ENCODE results near the gene SNRK. TPM values are rescaled to one million over a fixed set of nuclear protein-coding genes. Genes with fewer than 3 reads are reported as not detected.

The SNRK gene
- total RNA-seq, 1 experiment from 2014 or later = 11.4 TPM

GRCh38 chr3:43273416-43273815, 12.9 kb upstream of the SNRK start:
- DNase-seq (ENCODE audit: low spot score) = no peak

DNA sequence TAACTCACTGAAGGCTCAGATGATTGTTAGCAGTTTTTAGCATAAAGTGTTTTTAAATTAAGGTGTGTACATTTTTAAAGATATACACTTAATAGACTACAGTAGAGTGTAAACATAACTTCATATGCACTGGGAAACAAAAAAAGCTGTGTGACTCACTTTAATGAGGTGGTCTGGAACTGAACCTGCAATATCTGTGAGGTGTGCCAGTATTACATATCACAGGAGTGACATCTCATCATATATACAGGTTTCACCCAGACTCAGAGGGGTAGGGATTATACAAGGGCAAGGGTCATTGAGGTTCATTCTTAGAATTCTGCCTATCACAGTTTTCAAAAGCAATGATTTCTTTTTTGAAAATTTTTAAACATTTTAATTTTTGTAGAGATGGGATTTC, 7.3 kb upstream of the SNRK start:
- no peak for DNase-seq (ENCODE audit: low spot score)

DNA sequence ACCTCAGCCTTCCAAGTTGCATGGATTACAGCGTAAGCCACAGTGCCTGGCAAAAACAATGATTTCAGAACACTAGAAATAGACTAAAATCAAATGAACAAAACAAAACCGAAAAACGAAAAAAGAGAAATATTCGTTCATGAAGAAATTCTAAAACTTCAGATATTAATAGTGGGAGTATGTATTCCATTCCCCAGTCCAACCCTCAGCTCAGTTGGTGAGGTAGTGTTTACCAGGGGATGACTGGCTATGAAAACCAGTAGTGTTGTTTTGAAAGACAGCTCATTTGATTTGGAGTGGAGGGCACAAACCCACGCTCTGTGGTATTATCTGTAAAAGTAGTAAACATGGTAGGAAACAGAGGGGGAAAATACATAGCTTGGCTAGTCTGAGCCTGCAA, 6.8 kb upstream of the SNRK start:
- no peak for DNase-seq (ENCODE audit: low spot score)

GRCh38 chr3:43281020-43281419, 5.3 kb upstream of the SNRK start:
- DNase-seq (ENCODE audit: low spot score) = no peak

DNA sequence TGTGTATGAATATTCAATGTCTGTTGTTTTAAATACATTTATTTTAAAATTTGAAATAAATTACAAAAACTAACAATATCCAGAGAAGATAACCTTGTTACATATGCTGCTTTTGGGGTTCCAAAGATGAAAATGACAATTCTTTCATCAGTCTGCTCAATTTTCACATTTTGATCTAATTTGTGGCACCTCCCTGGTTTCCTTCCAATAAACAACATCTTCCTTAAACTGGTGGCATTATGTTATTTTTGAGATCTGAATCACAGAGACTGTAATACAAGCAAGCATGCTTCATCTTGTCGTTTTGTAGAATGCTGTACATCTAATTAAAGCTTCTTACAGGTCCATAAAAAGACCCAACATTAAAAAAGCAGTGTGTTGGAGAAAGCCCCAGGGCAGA, 2.2 kb upstream of the SNRK start:
- no peak for DNase-seq (ENCODE audit: low spot score)

DNA sequence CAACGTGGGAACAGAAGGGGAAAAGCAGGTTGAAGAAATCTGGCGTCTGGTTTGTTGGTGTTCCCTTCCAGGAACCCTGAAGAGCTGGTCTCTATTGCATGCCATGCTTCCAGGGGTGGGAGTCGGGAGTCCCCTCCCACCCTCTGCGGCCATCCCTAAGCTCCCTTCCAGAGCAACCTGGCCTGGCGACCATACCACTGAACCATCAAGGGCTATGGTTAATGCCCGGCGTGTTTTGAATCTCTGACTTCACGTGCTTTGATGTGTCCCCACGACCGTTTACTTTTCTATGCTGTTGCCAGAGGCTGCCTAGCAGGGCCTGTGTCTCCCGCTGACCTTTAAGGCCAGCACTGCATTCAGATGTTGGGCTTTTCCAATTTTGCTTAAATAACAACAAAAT, 696 bp upstream of the SNRK start:
- DNase-seq (ENCODE audit: low spot score) = no peak

- DNase-seq (ENCODE audit: low spot score) = no peak
These were observed 630 bp downstream of the SNRK start for GRCh38 chr3:43286841-43287499.

- DNase-seq (ENCODE audit: low spot score) = no peak
These were observed 1.1 kb downstream of the SNRK start for GRCh38 chr3:43287500-43287873.

GRCh38 chr3:43288366-43288765, 2.0 kb downstream of the SNRK start:
- no peak for DNase-seq (ENCODE audit: low spot score)

DNA sequence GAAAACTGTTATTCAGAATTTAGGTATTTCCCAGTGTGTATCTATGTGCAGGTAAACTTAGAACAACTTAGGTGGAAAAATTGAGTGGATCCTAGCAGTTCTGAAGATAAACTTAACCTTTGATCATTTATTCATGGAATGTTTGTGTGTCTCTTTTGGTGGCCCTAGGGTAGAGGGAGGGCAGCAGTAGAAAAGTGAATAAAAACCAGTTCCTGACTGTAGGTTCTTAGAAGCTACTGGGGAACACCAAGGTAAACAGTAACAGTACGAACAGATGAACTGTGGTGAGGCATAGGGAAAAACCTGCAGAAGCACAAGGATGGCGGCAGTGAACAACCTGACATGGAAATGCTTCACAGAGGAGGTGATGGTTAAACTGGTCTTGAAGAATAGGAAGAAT, 2.5 kb downstream of the SNRK start:
- no peak for DNase-seq (ENCODE audit: low spot score)

DNA sequence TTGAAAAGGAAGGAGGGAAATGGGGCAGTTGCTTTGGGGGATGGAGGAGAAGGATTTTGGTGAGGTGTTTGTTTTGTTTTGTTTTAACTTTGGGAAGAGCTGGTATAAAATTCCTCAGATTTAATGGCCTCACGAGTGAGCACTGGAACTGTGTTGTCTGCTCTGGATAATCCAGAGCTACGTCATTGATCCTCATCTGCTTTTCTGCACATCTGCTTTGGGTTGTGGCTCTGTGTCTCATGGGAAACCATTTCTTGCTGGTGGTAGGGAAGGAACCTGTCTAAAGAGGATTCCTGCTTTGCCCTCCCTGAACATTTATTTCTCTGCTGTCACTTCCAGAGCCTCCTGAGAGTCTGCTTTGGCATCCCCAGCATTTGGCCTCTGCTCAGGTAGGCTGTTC, 3.1 kb downstream of the SNRK start:
- no peak for DNase-seq (ENCODE audit: low spot score)

DNA sequence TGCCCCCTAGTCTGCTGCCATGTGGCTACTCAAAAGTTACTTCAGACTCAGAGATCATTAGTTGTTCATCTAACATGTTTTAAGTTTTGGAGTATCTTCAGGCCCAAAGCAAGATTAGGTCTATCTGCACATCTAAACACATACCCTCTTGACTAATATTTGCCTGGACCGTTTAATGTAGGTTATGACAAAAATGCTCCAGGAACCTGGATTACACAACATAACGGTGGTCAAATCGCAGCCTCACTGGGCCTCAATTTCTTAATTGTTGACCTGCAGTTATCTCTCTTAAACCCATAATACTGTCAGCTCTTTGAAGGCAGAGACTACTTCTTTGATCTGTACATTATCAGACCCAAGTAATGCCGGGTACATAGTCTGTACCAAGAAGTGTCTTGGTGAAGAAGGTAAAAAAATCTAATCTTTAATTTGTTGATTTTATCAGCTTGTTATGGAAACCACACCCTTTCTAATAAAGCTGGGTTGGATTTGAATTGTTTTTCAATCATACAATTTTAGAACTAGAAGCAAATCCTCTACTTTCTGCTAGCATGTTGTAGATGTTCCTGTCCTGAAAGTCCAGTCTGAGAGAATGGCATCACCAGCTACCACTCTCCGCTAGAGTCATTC, 3.6 kb downstream of the SNRK start:
- DNase-seq (ENCODE audit: low spot score) = no peak

- DNase-seq (ENCODE audit: low spot score) = no peak
These were observed 4.6 kb downstream of the SNRK start for GRCh38 chr3:43290956-43291355.

DNA sequence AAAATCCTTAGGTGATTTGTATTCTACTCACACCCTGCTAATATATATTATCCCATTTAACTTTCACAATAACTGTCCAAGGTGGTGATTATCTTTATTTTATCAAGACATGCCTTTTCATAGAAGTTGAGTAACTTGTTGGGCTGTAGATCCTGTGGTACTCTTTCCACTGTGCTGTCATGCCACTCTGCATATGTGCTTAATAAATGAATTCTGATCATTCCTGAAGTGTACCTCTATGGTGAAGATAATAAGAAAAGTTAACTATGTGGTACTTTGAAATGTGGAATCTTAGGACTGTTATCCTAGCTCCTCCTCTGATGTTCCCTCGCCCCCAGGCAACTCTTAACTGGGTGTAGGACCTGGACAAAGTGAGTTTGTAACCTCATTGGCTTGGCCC, 5.2 kb downstream of the SNRK start:
- no peak for DNase-seq (ENCODE audit: low spot score)

DNA sequence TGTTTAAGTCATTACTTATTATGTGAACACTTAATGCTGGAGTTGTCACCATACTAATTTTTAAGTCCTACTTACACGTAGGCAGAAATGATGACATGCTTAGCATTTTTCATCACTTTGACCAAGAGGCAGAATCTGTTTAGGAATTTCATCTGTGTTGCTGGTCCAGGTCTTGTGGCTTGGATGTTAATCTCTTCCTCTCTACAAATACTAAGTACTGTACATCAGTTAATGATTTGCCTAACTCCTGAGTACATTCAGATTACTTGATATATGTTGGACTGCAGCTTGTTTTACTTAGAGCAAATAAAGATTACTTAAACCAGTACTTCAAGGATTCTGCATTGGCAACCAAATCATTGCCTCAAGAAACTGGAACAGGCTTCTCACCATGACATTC, 8.6 kb downstream of the SNRK start:
- DNase-seq (ENCODE audit: low spot score) = no peak

GRCh38 chr3:43296565-43296964, 10.2 kb downstream of the SNRK start:
- DNase-seq (ENCODE audit: low spot score) = no peak

DNA sequence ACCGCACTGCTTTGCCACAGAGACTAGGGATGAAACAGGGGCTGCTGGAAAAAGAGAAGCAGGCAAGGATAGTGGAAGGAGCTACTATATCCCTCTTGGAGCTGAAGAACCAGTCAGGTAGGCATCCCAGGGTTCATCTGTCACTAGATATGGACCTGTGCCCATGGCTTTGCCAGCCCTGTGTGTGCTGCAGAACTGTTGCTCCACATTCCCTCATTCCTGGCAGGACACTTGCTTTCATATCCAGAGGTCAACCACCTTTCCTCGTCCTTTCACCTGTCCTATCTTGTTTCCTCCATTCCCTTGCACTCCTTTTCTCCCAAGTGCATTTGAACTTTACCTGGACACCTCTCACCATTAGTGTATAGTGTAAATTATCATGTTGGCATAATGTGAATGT, 12.0 kb downstream of the SNRK start:
- no peak for DNase-seq (ENCODE audit: low spot score)

- no peak for DNase-seq (ENCODE audit: low spot score)
These were observed 12.4 kb downstream of the SNRK start for GRCh38 chr3:43298761-43299160.

DNA sequence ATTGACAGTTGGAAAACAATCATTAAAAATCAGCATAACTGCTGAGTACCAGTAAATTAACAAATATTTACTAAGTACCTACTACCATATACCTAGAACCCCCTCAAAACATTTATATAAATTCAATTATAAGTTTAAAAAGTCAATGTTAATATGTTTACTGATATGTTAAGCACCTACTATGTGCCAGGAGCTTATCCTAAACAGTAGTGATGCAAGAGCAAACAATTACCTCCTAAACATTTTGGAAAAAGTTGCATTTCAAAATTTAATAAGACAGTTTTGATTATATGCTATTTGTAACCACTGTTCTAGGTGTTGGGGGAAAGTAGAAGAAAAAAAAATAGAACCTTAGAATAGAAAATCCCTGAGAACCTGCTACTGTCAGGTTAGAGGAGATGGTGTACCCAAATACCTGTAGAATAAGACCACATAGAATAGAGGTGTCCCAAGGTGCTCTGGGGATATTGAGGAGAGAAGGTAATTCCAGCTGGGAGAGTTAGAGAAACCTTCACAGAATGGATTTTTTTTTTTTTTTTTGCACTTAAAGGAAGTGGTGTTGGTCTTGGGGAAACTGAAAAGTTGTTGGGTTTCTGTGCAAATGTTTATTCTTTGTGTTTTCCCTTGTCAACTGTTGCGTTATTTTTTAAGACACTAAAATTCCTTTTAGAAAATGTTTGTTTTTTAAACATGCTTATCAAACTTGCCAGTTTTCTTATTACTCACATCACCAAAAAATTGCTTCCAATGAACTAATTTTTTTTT, 16.0 kb downstream of the SNRK start:
- DNase-seq (ENCODE audit: low spot score) = no peak

DNA sequence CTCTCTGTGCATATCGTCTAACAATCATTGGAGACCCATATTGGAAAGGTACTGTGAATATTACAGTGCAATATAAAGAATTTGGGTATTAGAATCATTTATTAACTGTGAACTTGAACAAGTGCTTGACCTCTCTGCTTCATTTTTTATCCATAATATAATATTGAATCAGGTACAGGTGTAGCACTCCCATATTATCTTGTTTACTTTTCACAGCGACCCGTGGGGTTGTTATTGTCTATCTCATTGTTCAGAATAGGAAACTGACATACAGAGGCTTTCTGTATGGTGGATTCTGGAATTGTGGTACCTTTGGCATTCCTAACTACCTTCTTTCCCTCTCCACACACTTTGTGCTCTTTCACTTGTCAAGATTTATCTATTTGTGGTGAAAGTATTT, 17.8 kb downstream of the SNRK start:
- no peak for DNase-seq (ENCODE audit: low spot score)

DNA sequence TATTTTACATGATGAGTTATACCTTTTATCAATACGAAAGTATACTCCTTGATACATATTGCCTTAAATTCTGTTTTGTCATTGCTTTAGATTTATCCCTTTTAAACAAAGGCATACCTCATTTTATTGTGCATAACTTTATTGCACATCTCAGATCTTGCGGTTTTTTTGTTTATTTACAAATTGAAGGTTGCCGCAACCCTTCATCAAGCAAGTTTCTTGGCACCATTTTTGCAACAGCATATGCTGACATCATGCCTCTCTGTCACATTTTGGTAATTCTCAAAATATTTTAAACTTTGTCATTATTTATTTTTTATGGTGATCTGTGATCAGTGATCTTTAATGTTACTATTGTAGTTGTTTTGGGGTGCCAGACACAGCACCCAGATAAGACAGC, 20.9 kb downstream of the SNRK start:
- DNase-seq (ENCODE audit: low spot score) = peak; percentile 25

- DNase-seq (ENCODE audit: low spot score) = no peak
These were observed 21.3 kb downstream of the SNRK start for GRCh38 chr3:43307649-43308048.
